Measurements from ENCODE around the gene RAD23B. TPM values are rescaled to one million over a fixed set of nuclear protein-coding genes. Genes with fewer than 3 reads are reported as not detected.
A peak's percentile ranks its signal among the peaks of the same experiment; 100 is the strongest.

The RAD23B gene
- total RNA-seq, 1 donor from 2014 or later: 205 TPM

GRCh38 chr9:107242073-107243030 lies 40.7 kb upstream of the RAD23B start:
- no peaks in the 10 kb centered on the region for H3K27me3 Mint-ChIP-seq (ENCODE audit: low read depth, unreplicated experiment)
- no peak for TF ChIP-seq EZH2 (IDR thresholded peaks at IDR 0.05; ENCODE audit: insufficient read depth, low read length)
- Histone ChIP-seq H3K27me3 (ENCODE audit: insufficient read depth, low read length) (no peaks in the 10 kb centered on the region), H2AFZ (ENCODE audit: low read depth, low read length) (no peak overlapping the region), H3K4me3 (ENCODE audit: insufficient read depth, low read depth, low read length) (no peak overlapping the region), H3K4me1 (ENCODE audit: insufficient read depth, low read length) (peaks cover 11% of the 10 kb centered on the region), H3K9ac (ENCODE audit: low read length) (no peak overlapping the region), H3K27ac (ENCODE audit: low read depth, low read length) (no peak overlapping the region), H4K20me1 (ENCODE audit: insufficient read depth, low read length) (no peaks in the 10 kb centered on the region), H3K79me2 (ENCODE audit: insufficient read depth, low read length) (no peaks in the 10 kb centered on the region), H3K9me3 (ENCODE audit: insufficient read depth, low read depth, low read length) (no peaks in the 10 kb centered on the region), H3K4me2 (ENCODE audit: low read length) (no peak overlapping the region), H3K36me3 (ENCODE audit: insufficient read depth, low read length) (no peaks in the 10 kb centered on the region)
- H3K9me3 Mint-ChIP-seq (ENCODE audit: unreplicated experiment): no peaks in the 10 kb centered on the region
- H3K27ac Mint-ChIP-seq (ENCODE audit: unreplicated experiment): peak overlapping the region; percentile 88
- FAIRE-seq (no peak), DNase-seq (ENCODE audit: low read depth) (peak; percentile 36)
- no peak overlapping the region for H3K4me3 Mint-ChIP-seq (ENCODE audit: unreplicated experiment)
- H3K4me1 Mint-ChIP-seq (ENCODE audit: low read depth, unreplicated experiment): peaks cover 26% of the 10 kb centered on the region
- H3K36me3 Mint-ChIP-seq (ENCODE audit: low read depth, unreplicated experiment): peaks cover 3% of the 10 kb centered on the region

- no peak overlapping the region for H3K9ac ChIP-seq (ENCODE audit: low read length)
- H3K27ac ChIP-seq (ENCODE audit: low read depth, low read length): no peak overlapping the region
- peaks cover 3% of the 10 kb centered on the region for H3K36me3 Mint-ChIP-seq (ENCODE audit: low read depth, unreplicated experiment)
- H3K27me3 ChIP-seq (ENCODE audit: insufficient read depth, low read length): no peaks in the 10 kb centered on the region
- no peak overlapping the region for H2AFZ ChIP-seq (ENCODE audit: low read depth, low read length)
- FAIRE-seq (peak; percentile 43), DNase-seq (ENCODE audit: low read depth) (peak; percentile 94)
- H3K27me3 Mint-ChIP-seq (ENCODE audit: low read depth, unreplicated experiment): no peaks in the 10 kb centered on the region
- H3K4me1 Mint-ChIP-seq (ENCODE audit: low read depth, unreplicated experiment): peaks cover 29% of the 10 kb centered on the region
- H3K9me3 ChIP-seq (ENCODE audit: insufficient read depth, low read depth, low read length): no peaks in the 10 kb centered on the region
- no peak overlapping the region for H3K4me3 Mint-ChIP-seq (ENCODE audit: unreplicated experiment)
- peaks cover 11% of the 10 kb centered on the region for H3K4me1 ChIP-seq (ENCODE audit: insufficient read depth, low read length)
- H4K20me1 ChIP-seq (ENCODE audit: insufficient read depth, low read length): no peaks in the 10 kb centered on the region
- no peak overlapping the region for H3K4me3 ChIP-seq (ENCODE audit: insufficient read depth, low read depth, low read length)
- no peaks in the 10 kb centered on the region for H3K36me3 ChIP-seq (ENCODE audit: insufficient read depth, low read length)
- H3K27ac Mint-ChIP-seq (ENCODE audit: unreplicated experiment): peak overlapping the region; percentile 88
- H3K79me2 ChIP-seq (ENCODE audit: insufficient read depth, low read length): no peaks in the 10 kb centered on the region
- TF ChIP-seq CTCF (IDR thresholded peaks at IDR 0.05; ENCODE audit: insufficient read depth, low read depth, low read length) (no peak), EZH2 (IDR thresholded peaks at IDR 0.05; ENCODE audit: insufficient read depth, low read length) (no peak)
- peak overlapping the region; percentile 14 for H3K4me2 ChIP-seq (ENCODE audit: low read length)
- H3K9me3 Mint-ChIP-seq (ENCODE audit: unreplicated experiment): no peaks in the 10 kb centered on the region
Observed at GRCh38 chr9:107243742-107244141, 39.3 kb upstream of the RAD23B start.

GRCh38 chr9:107246259-107247254 lies 36.5 kb upstream of the RAD23B start:
- no peaks in the 10 kb centered on the region for H3K27me3 ChIP-seq (ENCODE audit: insufficient read depth, low read length)
- H3K4me2 ChIP-seq (ENCODE audit: low read length): no peak overlapping the region
- no peak overlapping the region for H3K27ac ChIP-seq (ENCODE audit: low read depth, low read length)
- H3K4me3 Mint-ChIP-seq (ENCODE audit: unreplicated experiment): no peak overlapping the region
- peaks cover 19% of the 10 kb centered on the region for H3K4me1 ChIP-seq (ENCODE audit: insufficient read depth, low read length)
- TF ChIP-seq CTCF (IDR thresholded peaks at IDR 0.05; ENCODE audit: insufficient read depth, low read depth, low read length) (no peak), EZH2 (IDR thresholded peaks at IDR 0.05; ENCODE audit: insufficient read depth, low read length) (no peak)
- no peaks in the 10 kb centered on the region for H3K36me3 ChIP-seq (ENCODE audit: insufficient read depth, low read length)
- H4K20me1 ChIP-seq (ENCODE audit: insufficient read depth, low read length): no peaks in the 10 kb centered on the region
- peaks cover 3% of the 10 kb centered on the region for H3K36me3 Mint-ChIP-seq (ENCODE audit: low read depth, unreplicated experiment)
- H3K27ac Mint-ChIP-seq (ENCODE audit: unreplicated experiment): no peak overlapping the region
- FAIRE-seq (no peak), DNase-seq (ENCODE audit: low read depth) (no peak)
- H3K4me1 Mint-ChIP-seq (ENCODE audit: low read depth, unreplicated experiment): peaks cover 41% of the 10 kb centered on the region
- no peaks in the 10 kb centered on the region for H3K9me3 ChIP-seq (ENCODE audit: insufficient read depth, low read depth, low read length)
- H3K4me3 ChIP-seq (ENCODE audit: insufficient read depth, low read depth, low read length): no peak overlapping the region
- no peaks in the 10 kb centered on the region for H3K79me2 ChIP-seq (ENCODE audit: insufficient read depth, low read length)
- no peaks in the 10 kb centered on the region for H3K9me3 Mint-ChIP-seq (ENCODE audit: unreplicated experiment)
- H3K27me3 Mint-ChIP-seq (ENCODE audit: low read depth, unreplicated experiment): no peaks in the 10 kb centered on the region
- no peak overlapping the region for H3K9ac ChIP-seq (ENCODE audit: low read length)
- H2AFZ ChIP-seq (ENCODE audit: low read depth, low read length): no peak overlapping the region
